Astrocyte of the hippocampus (primary cell): ENCODE measurements around the gene CBLB.
A peak's percentile ranks its signal among the peaks of the same experiment; 100 is the strongest.

Experiments
- DNase-seq: peaks from one replicate; pipeline ENCODE4 v3.0.0; 2011; ENCODE audit warnings: low read depth, low spot score

CBLB gene

GRCh38 chr3:105691633-105692032, 177.2 kb downstream of the CBLB start:
- DNase-seq, result no peak

DNA sequence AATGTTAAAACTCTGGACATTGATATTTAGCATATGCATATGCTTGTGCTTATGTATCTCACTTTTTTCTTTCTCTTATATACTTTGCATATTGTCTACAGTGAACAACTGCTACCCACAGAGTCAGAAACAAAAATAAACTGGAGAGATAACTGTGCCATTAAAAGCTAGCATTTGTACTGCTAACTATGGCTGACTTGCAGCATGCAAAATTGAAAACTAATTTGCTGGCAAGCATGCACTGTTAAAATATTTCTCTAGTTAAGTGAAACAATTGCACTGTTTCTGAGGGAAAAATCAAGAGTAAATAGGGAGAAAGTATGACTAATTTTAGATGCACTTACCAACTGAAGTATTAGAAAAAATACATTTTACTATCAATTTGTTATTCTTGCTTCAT, 177.8 kb downstream of the CBLB start:
- no peak for DNase-seq

- DNase-seq, result no peak
Observed at GRCh38 chr3:105688821-105689220, 180.0 kb downstream of the CBLB start.

GRCh38 chr3:105686278-105686897, 182.4 kb downstream of the CBLB start:
- DNase-seq, result peak; percentile 23

- no peak for DNase-seq
Observed at GRCh38 chr3:105679951-105680350, 188.9 kb downstream of the CBLB start.

DNA sequence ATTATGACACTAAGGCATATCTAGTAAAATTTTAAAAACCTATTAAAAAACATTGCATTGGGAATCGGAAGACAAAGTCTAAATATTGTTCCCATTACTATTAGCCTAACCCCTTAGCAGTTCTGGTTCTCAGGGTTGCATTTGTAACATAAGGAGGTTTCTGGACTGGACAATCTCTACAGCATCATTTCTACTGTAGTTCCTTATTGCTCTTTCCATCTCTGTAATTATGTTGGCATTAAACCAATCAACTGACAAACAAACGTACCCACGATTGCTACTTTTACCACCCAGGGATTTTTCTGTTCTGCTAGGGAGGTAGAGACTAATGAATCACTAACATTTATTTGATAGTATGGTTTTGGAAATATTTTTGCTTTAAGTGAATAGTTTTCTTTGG, 190.8 kb downstream of the CBLB start:
- DNase-seq, result no peak

- DNase-seq, result no peak
Observed at GRCh38 chr3:105676621-105677300, 192.1 kb downstream of the CBLB start.

DNA sequence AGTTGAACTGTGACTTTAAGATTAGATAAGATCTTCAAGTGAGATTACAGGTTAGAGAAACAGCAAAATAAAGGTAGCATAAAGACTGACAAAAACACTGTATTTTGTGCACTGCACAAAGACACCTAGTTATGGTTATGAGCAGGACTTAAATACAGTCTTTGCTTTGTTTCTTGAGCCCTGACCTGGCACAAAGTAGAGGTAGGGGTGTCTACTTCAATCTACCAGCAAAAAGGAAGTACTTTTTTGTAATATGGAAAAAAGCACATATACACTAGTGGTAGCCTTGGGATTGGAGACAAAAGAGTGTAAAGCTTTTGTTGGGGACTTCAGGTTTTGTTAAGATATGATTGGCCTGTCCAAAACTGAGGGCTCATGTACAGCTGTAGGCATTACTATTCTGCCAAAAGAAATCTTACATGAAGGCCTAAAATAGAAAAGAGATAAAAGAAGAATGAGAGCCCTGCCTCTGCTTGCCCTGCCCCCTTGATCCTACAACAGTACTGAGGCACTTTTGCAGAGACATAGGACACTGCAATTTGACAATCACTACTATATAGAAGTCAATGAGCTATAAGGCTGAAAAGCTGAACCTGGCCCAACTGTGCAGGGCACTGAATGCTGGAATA, 194.3 kb downstream of the CBLB start:
- DNase-seq, result no peak

GRCh38 chr3:105672996-105673395, 195.8 kb downstream of the CBLB start:
- no peak for DNase-seq

- no peak for DNase-seq
Observed at GRCh38 chr3:105662306-105662705, 206.5 kb downstream of the CBLB start.

DNA sequence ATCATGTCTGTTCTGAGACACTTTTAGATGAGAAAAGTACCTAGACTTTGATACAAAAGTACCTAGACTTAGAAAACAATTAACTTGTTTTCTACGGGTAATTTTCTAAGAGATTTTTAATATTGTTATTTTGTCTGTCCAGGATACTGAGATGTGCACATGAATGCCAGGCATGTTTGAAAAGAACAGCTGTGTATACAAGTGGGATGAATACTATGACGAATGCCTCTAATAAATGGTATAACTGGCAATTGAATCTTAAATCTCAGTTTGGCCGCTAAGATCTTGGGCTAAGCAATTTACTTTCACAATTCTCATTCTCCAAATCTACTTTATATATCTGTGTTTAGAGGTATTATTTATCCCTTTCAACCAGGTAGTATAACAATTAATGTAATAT, 207.4 kb downstream of the CBLB start:
- DNase-seq, result no peak

- DNase-seq, result no peak
Observed at GRCh38 chr3:105656651-105657504, 211.9 kb downstream of the CBLB start.

GRCh38 chr3:105653868-105654267, 214.9 kb downstream of the CBLB start:
- no peak for DNase-seq

- no peak for DNase-seq
Observed at GRCh38 chr3:105653166-105653565, 215.6 kb downstream of the CBLB start.

- DNase-seq, result no peak
Observed at GRCh38 chr3:105649480-105649879, 219.3 kb downstream of the CBLB start.

DNA sequence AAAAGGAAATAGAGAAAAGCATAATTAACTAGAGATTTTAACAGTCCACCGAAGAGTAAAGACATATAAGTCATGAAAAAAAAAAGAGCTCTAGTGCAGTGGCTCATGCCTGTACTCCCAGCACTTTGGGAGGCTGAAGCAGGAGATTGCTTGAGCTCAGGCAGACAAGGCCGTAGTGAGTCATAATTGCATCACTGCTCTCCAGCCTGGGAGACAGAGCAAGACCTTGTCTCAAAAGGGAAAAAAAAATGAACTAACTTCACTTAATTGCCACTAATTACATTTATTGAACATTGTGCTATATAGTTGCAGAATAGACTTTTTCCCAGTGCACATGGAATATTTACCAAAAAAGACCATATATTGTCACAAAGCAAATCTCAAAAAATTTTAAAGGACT, 221.8 kb downstream of the CBLB start:
- DNase-seq, result peak; percentile 86

DNA sequence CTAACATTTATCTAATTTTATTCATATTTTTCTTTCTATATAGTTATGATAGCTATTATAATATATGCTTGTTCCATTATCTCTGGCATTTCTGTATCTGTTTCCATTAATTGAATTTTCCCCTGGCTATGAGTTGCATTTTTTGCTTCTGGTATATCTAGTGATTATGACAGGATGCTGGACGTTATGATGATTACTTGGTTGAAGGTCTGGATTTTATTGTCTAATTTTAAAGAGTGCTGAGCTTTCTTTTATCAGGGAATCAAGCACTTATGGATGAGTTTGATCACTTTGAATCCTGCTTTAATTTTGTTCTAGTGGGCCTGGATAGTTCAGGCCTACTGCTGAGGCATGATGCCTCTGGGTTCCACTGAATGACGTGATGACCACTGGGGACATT, 229.7 kb downstream of the CBLB start:
- no peak for DNase-seq

DNA sequence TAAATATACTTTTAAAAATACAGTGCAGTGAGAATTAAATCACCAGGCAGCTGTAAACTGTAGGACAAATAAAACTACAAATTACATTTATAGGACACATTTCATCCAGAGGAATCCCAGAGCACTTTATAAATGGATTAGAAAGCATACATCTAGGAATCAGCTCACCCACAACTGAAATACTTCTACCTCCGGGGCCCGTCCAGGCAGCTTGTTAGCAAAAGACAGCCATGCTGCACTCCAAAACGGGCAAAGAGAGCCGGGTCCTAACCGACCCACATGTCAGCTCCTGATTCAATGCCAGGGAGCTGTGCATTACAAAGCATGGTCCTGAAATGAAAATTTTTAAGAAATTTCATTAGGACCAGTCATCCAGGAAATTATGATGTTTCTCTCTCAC, 234.1 kb downstream of the CBLB start:
- DNase-seq, result no peak

DNA sequence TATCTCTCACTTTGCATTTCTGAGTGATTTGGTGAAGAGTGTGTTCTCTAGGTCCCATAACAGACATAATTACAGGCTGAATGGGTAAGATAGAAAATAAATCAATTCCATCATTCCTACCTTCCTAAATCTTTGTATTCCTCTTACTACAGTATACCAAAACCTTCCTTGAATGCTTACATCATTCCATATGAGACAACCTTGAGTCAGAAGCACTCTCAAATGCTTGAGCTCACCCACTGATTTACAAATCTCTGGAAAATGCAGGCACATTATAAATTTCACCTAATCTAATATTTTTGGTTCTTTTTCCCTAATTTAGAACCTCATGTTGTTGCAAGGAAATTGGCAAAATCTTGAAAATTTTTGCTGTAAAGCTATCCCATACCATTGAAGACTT, 239.1 kb downstream of the CBLB start:
- no peak for DNase-seq

DNA sequence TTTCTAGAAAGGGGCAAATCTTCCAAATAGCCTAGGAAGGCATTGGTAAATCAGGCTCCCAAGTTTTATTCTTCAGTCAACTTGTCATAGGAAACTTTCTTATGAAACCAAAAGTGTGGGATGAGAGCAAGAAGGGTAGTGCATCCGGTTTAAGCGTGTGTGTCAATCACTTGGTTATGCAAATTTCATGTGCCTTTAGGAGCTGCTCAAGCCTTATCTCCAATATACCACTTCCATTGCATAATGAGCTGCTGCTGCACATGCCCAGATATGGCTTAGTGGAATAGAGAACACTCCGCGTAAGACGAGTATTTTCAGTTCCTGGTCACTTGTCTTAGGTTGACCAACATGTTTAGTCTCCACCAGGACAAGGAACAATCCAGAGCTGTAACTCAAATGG, 242.1 kb downstream of the CBLB start:
- DNase-seq, result no peak

DNA sequence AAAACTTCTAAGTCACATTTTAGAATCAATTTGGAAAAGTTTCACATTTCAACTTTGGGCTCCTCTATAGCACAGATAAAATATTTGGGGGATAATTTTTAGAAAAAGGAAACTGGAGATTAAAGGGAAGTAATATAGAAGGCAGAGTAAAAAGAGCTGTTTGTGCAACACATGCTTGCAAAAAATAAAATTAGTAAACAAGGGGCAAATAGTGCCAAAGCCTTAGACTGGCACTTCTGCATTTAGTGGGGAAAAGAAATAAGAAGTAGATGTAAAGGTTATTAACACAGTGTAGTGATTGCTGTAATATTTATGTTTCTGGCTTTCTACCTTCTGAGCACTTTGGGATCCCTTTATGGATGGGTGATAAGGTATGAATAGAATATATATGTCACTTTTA, 246.6 kb downstream of the CBLB start:
- no peak for DNase-seq

DNA sequence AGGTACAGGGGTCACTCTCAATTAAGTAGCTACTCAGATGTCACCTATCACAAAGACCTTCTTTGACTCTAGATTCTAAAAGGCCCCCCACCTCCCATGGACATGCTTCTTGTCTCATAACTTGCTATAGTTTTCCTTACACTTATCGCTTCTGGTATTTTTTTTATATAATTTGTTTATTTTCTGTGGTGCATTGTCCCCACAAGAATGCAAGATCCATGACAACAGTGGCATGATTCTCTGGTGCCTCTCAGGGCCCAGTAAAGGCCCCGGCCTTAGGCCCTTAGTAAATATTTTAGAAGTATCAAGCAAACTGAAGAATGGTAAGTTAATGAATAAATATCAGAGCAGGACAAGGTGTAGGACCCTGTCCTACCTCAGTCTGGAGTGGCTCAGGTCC, 248.6 kb downstream of the CBLB start:
- no peak for DNase-seq
